HG03342 (cell line): ENCODE results near the gene HTT.
"Not testable (repeated sequence)": the region's sequence is repeated elsewhere in the genome, so short reads cannot be mapped to it uniquely, and the experiment has no call there.

Experiments
- ATAC-seq: cut with Tn5 transposase; IDR thresholded peaks from one replicate; pipeline ENCODE4 v1.9.1; 2021; ENCODE audit warnings: mild to moderate bottlenecking, moderate library complexity; ENCODE audit not compliant: unreplicated experiment

Gene HTT

DNA sequence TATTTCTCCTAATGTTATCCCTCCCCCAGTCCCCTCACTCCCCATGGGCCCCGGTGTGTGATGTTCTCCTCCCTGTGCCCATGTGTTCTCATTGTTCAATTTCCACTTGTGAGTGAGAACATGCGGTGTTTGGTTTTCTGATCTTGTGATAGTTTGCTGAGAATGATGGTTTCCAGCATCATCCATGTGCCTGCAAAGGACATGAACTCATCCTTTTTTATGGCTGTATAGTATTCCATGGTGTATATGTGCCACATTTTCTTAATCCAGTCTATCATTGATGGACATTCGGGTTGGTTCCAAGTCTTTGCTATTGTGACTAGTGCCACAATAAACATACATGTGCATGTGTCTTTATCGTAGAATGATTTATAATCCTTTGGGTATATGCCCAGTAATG, 86.6 kb downstream of the HTT start:
- ATAC-seq, result not testable (repeated sequence)

DNA sequence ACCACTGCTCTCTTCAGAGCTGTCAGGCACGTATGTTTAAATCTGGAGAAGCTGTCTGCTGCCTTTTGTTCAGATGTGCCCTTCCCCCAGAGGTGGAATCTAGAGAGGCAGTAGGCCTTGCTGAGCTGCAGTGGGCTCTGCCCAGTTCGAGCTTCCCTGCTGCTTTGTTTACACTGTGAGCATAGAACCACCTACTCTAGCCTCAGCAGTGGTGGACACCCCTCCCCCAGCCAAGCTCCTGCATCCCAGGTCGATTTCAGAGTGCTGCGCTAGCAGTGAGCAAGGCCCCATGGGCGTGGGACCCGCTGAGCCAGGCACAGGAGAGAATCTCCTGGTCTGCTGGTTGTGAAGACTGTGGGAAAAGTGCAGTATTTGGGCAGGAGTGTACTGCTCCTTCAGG, 92.0 kb downstream of the HTT start:
- not testable (repeated sequence) for ATAC-seq

DNA sequence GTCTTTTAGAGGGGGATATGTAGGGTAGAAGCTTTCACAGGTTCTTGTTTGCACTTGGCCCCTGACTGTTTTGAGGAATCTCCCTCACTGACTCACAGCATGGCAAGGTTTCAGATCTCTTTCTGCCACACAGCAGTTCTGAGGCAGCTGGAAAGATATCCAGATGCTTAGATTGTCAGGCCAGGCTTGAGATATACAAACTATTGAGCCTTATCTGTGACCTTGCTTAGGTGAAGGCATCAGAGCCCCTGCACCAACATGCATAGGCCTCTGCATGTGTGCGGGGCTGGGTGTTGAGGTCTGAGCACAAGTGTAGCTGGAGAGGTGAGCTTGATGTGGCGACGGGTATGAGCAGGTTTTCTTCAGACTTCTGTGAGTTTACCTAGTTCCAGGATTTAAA, 93.5 kb downstream of the HTT start:
- no peak for ATAC-seq

DNA sequence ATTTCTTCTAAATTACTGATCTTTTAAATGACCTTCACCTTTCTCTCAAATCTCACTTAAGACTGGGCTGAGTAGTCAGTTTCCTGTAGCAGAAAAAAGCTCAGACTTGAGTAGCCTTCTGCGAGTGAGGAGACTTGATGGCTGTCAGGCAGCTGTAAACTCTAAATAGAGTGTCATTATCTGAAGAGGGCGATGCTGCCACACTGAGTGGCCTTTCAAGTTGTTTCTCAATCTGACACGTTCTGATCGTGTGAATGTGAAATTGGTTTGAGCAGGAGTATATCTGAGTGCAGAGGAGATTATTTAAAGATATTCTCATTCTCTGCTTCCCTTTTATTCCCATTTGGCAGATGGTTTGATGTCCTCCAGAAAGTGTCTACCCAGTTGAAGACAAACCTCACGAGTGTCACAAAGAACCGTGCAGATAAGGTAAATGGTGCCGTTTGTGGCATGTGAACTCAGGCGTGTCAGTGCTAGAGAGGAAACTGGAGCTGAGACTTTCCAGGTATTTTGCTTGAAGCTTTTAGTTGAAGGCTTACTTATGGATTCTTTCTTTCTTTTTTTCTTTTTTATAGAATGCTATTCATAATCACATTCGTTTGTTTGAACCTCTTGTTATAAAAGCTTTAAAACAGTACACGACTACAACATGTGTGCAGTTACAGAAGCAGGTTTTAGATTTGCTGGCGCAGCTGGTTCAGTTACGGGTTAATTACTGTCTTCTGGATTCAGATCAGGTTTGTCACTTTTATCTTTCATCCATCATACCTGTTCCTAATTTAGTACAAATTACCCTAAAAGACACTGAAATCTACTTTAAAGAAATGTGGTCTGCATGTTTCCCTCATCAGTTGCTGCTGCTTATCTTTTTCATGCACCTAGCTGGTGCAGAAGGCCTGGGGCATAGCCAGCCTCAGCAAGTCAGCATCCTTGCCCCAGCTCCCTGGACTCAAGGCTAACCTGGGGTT, 100.2 kb downstream of the HTT start:
- no peak for ATAC-seq

DNA sequence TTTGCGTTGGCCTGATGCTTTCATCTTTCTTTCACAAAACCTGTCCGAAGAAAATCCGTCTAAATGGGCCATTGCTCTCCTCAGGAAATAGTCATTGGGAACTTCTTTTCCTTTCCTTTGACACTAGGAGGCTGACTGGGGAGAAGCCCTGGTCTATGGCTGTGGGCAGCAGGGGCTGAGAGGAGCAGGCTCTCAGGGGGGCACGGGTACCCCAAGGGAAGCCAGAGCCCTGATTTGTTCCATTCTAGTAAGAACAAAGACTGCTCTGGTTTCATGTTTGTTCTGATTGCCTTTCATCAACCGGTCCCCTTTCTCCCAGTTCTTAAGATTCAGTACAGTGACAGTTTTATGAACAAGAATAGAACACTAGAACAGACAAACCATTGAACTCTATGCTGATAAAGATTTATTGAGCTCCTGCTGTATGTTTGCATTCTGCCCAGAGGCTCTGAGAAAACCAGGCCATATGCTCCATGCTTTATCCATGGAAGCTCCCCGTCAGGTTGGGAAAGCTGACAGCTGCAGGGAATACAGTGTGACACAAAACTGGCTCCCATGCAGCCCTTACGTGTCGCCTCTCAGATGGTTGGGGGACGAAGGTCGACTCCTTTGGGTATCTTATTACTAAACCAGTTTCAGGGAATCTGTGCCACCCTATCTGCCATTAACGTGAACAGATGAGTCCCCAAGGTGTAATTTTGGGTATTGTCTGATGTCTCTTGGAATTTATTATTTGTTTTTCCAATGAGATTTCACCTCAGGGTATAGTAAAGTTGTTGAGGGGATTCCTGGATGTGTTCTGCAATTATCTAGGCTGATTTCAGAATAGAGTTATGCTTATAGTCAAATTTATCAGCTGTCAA, 102.1 kb downstream of the HTT start:
- no peak for ATAC-seq

DNA sequence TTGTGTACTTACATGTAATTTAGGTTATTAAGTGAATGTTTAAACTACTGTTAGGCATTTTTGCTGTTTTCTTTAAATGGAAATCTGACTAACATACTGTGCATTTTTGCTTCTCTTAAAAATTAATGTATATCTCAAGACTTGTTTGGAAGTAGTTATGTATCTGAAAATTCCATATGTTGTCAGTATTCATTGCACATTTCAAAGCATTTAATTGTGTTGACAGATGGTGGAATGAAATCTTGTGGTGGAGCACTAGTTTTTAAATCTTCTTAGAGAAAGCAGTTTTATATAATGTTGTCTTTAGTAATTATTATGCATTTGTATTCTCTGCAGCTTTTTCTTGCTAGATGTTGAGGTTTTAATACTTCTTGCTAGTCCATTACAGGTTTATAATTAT, 102.9 kb downstream of the HTT start:
- no peak for ATAC-seq

DNA sequence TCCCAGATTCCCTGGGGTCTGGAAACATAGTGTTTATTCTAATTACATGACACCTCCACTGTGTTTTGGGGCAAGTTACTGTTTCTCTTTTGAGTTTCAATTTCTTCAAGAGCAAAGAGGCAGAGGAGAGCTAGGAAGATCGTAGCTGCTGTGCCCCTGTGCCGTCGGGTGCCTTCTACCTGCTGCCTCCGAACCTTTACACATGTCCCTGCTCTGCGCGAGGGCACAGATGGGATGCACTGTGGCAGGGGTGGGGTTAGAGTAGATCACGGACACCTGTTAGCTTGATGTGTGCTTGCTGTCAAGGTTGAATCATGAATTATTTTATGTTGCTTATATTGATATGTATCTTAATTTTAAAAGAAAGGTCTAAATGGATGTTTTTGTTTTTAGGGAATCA, 103.4 kb downstream of the HTT start:
- ATAC-seq, result no peak

DNA sequence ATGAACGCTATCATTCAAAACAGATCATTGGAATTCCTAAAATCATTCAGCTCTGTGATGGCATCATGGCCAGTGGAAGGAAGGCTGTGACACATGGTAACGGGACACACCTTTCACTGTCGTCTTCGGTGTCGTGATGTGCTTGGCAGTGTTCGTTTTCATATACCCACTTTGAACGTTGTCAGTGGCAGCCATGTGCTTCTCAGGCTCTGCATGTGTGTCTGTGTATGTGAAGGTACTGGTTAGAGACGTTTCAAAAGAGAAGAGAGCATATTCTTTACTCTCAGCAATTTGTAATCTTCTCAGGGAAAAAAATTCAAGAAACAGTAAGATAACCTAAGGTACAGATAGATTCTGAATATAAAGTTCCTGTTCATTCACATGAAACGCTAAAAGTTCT, 103.9 kb downstream of the HTT start:
- ATAC-seq, result no peak

DNA sequence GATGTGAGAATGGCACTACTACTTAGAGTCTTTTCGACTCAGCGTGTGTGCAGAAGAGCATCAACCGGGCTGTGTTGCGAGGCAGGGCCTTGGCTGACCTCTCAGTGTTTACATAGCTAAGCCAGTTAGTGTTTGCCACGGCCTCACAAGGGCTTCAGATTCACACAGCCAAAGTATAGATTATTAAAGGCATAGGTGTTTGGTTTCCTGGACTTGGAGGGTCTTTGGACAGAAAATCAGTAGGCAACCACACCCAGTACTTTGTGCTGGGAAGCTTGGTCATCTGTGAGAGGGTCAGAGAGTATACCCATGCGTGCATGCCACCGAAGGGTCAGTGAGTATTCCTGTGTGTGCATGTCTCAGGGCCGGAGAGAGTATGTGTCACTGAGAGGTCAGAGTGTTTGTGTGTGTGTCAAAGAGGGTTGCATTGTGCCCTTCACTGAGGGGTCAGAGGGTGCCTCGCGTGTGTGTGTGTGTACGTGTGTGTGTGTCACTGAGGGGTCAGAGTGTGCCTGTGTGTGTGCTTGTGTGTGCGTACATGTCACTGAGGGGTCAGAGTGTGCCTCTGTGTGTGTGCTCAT, 104.7 kb downstream of the HTT start:
- ATAC-seq, result no peak

DNA sequence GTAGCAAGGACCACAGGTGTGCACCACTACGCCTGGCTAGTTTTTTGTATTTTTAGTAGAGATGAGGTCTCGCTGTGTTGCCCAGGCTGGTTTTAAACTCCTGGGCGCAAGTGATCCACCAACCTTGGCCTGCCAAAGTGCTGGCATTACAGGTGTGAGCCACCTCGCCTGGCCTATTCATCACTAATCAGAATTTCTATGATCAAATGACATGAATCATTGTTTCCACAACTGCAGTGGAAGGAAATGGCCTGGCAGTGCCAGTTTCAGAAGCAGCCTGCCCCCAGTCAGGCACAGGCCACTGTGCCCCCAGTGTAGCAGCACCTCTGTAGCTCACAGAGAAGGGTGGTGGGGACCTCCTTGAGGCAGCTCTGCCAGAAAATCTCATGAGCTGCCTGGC, 108.5 kb downstream of the HTT start:
- no peak for ATAC-seq

DNA sequence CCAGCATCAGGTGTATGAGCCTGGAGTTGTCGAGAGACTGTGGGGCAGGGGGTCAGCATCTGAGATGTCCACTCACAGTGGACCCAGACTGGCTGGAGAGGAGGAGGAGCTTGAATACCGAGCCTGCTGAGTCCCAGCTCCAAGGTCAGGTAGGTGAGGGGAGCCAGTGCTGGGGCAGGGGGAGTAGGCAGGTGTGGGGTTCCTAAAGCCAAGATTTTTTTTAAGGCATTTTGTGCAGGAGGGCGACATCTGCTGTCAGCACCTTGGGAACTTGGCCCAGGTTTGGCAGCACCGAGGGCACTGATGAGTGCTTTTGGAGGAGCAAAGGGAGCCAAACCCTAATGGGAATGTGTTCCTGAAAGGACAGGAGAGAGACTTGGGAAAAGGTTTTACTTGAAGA, 110.2 kb downstream of the HTT start:
- no peak for ATAC-seq

DNA sequence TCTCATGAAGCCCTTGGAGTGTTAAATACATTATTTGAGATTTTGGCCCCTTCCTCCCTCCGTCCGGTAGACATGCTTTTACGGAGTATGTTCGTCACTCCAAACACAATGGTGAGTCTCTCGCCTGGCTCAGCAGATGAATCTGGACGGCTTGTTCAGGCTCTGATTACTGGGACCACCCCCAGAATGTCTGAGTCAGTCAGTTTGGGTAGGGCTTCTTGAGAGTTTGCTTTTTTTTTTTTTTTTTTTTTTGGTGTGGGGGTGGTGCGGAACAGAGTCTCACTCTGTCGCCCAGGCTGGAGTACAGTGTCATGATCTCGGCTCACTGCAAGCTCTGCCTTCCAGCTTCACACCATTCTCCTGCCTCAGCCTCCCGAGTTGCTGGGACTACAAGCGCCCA, 112.1 kb downstream of the HTT start:
- ATAC-seq, result no peak

DNA sequence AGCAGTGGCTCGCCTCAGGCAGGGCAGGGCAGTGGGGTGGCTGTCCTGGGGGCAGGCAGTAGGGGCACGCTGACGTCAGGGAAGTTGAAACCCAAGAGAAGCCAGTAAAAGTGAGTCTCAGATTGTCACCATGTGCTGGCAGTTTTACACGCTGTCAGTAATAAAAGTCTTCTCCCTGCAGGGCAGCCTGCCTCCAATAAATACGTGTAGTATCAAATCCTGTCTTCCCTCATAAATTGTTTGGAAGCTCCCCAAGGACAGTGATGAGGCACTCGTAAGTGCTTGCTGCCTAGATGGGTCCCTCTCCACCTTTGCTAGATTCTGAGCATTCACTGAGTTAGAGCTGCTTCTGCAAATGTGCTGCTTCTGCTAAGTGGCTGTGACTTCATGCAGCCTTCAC, 113.6 kb downstream of the HTT start:
- ATAC-seq, result no peak

DNA sequence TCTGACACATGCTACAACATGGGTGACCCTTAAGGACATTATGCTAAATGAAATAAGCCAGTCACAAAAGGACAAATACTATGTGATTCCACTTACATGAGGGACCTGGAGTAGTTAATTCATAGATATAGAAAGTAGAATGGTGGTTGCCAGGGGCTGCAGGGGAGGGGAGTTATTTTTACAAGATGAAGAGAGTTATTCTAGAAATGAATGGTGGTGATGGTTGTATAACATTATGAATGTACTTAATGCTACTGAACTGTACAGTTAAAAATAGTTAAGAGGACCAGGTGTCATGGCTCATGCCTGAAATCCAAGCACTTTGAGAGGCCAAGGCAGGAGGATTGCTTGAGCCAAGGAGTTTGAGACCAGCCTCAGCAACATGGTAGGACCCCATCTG, 115.0 kb downstream of the HTT start:
- no peak for ATAC-seq

DNA sequence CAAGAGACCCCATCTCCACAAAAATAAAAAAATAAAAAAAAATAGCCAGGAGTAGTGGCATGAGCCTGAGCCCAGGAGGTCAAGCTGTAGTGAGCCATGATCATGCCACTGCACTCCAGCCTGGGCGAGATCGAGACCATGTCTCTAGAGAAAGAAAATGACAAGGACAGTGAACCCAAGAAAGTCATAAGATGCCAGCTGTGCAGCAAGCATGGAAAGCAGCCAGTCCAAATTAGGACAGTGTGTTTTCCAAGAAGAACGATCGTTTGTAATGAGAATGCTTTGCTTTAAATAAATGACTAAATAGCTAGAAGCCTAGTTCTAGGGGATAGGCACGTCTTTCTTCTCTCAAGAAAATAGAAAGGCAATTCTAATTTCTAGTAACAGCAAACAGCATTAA, 116.1 kb downstream of the HTT start:
- ATAC-seq, result no peak

DNA sequence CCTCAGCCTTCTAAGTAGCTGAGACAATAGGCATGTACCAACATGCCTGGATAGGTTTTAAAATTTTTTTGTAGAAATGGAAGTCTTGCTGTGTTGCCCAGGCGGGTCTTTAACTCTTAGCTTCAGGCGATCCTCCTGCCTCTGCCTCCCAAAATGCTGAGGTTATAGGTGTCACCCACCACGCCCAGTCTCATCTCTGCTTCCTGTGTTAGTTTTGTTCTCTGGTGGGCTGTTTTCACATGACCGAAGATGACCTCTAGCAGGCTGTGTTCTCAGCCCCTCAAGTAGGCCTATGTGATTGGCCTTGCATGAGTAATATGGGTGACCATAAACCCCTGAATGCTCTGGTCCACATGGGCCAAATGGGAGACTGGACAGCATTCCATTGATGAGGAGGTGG, 117.7 kb downstream of the HTT start:
- no peak for ATAC-seq

DNA sequence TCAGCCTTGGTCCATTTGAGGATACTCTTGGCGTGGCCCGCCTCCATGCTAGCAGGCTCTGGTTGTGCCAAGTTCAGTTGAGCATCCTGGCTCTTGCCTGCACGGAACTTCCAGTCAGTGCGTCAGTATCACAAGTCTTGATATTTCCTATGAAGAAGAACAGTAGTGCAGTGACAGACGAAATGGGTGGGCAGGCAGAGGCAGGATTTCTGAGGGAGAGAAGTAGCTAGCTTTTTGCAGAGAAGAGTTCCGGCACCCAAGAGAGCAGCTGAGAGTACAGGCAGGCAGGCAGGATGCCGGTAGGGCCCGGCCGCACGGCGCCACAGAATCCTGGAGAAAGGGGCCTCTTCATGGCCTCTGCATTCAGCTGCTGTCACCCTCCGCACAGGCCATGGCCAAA, 118.3 kb downstream of the HTT start:
- ATAC-seq, result no peak

DNA sequence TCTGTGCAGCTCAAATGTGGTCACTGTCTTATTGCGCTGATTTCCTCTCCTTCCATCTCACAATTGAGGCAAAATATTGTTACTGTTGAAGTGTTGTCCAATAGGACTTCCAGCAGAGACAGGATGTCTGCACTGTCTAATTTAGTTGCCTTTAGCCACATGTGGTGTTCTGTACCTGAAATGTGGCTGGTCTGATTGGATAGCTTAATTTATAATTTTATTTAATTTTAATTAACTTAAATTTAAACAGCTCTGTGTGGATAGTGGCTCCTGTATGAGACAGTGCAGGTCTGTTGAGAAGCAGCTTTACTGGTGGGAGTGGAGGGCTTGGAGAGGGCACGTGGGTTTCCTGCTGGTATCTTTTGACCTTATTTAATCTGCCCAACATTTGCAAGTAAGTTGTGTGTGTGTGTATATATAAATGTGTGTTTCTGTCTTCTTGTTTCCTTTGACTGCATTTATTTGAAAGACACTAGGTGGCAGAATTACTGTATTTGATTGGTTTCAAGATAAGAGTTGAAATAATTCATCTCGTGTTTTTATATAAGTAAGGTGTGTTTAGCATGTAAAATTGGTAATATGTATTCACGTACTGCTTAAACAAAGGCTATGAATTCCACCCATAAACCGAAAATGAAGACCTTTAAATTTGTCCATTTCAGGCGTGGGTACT, 119.2 kb downstream of the HTT start:
- ATAC-seq, result no peak

DNA sequence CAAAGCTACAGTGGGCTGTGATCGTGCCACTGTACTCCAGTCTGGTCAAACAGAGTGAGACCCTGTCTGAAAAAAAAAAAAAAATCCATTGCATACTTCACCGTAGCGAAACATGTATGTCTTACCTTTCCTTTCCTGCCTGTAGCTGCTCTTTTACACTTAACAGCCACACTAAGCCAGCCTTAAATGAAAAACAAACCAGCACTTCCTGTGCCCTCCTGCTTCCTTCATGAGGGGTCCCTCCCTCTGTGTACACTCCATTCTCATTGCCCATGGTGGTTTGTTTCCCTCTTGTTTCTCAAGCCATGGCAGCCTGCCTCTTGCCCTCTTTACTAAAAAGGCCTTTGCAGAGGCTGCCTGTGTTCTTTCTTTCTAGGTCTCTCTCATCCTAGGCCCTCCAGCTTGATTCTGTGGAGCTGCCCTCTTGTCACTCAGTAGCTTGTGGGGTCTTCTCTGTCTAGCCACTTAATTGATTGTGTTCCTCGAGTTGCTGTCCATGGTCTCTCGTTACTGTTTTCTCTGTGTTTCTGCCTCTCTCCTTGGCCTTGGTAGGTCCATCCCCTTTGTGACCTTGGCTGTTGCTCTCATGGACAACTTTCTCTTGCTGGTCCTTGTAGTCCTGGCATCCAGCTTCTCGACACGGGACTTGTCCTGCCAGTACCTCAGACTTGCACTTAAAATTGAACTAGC, 122.3 kb downstream of the HTT start:
- no peak for ATAC-seq

DNA sequence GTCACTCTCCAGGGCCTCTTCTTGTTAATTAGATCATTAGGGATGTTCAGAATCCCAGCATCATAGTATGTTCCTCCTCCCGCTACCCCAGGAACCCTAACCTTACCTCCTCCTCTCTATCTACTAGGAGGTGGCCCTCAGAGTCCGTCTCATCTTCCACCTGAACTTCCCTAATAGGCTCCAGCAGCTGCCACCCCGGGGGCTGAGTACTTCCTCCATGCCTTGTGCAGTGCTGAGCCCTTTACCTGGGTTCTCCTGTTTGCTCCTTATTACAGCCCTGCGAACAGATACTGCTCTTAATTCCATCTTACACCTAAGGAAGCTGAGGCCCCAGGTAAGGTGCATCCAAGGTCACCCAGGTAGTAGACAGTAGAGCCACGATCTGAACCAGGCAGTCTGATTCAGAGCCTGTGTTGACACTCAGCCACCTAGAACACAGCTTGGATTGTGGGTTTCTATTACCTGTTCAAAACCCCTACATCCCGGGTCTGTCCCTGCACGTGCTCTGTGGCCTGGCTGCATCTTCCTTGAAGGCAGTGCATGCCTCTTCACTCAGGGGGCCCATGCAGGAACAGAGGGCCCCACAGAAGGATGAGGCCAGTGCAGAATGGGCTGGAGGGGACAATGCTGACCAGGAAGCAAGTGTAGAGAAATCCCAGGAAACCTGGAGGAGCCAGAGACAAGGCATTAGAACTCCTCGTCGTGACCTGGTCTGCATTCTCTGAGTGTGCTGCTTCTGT, 123.1 kb downstream of the HTT start:
- no peak for ATAC-seq
